Hematopoietic multipotent progenitor cell treated with erythropoietin and hydrocortisone succinate and interleukin-3 and kit ligand, for 8 days (in vitro differentiated cells): ENCODE measurements around the gene APOBEC2.
A peak's percentile ranks its signal among the peaks of the same experiment; 100 is the strongest.

Source experiments
- DNase-seq: peaks from one replicate; pipeline ENCODE4 v3.0.0-alpha.2; 2015

APOBEC2 gene

DNA sequence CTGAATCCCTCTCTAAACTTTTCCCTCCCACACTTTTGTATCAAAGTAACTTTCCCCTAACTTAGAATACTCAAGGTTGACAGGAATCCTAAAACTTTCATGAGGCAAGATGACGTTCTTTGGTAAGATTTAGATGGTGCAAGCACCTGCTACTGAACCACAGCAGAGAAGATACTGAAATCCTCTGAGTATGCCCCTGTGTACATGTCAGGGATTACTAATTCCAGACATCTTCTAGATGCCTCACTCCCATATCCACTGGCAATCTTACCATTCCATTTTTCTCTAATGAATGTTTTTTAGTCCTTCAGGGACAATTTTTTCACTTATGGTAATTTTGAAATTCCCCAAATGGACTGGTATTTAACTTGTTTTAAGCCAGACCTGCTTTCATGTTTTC, 9.1 kb downstream of the APOBEC2 start:
- no peak for DNase-seq

DNA sequence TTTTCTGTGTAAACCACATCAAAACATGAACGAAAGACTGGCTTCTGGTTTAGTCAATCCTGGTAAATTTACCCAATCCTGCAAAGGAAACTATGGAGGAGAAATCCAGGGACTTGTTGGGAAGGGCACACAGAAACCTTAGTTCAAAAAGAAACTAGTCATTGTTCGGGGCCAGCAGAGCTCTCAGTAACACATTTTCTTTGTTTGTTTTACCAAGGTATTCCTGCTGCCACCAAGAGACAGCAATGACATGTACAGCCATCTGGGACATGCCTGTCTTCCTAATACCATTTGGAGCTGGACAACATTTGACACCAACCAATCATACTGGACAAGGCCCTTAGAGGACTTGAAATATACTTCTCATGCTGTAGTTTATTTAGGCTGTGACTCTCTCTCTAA, 10.9 kb downstream of the APOBEC2 start:
- no peak for DNase-seq

DNA sequence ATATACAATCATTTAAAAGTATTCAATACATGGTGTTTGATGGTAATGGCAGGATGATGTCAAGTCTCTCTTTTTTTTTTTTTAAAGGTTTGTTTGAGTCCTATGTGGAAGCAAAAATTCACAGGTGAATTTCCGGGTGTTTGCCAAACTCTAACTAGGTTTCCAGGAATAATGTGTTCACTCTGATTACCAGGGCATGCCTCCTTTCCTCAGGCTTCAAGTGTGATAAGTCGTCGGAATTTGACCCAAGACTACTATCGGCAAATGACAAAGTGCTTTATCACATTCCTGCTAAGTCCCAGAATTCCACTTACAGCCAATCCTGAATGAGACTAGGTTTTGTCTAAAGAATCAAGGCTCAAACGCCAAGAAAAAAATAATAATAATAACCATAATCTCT, 11.8 kb downstream of the APOBEC2 start:
- no peak for DNase-seq

DNA sequence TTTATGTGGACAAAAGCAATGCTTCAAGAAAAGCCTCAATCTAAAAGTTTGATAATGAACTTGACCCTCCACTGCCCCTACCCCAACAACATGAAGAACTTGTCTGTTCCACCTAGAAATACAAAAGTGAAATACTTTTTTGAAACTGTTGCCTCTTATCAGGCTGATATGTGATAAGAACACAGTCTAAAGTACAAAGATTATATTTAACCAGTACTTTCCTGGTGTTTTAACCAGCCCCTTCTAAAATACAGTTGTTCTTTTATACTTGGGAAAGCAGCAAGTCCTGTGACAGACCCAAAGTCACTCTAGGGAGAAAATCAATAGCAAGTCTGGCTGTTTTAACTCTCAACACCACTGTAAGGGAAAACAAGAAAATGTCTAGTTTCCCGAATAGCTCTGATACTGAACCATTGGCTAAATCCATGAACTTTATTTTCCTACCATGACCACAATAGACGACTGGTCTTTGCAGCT, 12.6 kb downstream of the APOBEC2 start:
- DNase-seq: no peak

DNA sequence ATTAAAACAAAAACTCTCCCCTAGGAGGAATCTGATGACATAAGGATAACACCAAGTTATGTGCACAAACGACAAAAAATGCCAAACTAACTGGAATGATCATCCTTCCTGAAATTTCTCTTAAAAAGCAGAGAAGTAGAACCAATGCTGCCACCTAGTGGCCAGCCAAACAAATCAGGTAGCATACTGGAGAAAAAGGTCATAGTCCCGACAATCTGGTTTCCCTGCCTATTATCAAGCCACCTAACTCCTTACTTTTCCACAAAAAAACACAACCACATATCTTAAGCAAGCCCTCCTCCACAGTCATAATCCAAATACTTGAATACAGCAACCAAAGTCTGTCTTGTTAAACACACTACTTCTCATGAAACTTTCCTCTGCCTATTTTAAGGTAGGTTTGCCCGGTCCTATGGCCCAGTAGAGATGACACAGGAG, 13.9 kb downstream of the APOBEC2 start:
- DNase-seq: peak; percentile 88

DNA sequence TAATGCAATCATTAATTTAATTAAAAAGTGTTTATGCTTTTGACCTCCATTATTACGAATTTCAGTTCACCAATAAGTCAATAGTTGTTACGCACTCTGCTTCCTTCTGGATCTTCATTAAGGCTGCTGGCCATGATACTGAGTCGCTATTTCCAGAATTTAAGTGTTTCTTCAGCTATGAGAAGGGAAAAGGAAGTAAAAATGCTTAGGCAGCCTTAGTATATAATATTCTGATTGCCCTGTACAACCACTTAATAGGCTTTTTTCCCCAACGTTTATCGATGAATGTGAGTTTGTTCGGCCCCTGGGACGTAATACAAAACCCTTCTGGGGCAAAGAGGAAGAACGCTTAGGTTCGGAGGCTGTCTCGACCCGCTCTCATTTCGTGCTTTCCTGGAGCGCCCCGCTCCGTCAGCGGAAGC, 18.5 kb downstream of the APOBEC2 start:
- no peak for DNase-seq

DNA sequence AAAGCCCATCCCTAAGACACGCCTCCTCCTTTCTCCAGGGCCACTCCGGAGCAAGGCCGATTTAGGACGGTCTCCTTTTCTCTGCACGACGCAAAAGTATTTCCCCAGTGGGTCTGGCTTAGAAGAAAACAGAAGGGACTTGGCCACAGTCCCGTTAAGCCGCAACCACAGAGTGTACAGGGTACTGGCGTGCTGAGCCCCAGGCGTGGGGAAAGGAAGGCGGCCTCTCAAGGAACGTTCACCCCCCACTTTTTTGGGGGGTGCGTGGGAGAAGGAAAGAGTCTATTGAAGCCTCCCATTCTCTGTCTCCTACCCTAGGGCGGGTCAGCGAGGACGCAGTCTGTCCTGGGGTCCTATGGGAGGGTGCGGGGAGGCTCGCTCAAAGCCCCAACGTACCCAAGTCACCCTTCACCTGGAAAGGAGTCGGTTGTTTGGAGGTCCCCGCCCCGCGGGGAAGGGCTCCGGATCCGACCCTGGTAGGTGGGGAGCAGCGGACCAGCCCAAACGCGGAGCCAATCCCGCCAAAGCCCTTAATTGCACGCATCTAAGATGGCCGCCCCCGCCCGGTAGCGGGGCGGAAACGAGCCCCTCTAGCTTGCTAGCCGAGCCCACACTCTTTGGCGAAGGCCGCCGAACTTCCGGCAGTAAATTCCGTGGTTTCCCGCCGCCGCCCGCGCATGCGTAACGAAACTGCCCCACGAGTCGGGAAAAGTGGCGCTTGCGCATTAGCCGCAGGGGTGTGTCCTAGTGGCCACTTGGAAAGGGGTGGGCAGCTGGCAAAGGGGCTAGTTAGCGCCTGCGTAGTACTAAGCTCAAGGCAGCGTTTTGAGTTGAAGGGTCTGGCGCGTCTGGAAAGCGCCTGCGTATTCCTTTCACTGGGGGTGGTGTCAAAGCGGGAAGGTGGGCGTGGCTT, 19.2 kb downstream of the APOBEC2 start, which contains the start of gene OARD1:
Gene OARD1, minus strand, starts transcription at position 434 of the 913 bp plus-strand sequence. CDS start 722 bp downstream, outside the sequence.
- DNase-seq: peak; percentile 99

DNA sequence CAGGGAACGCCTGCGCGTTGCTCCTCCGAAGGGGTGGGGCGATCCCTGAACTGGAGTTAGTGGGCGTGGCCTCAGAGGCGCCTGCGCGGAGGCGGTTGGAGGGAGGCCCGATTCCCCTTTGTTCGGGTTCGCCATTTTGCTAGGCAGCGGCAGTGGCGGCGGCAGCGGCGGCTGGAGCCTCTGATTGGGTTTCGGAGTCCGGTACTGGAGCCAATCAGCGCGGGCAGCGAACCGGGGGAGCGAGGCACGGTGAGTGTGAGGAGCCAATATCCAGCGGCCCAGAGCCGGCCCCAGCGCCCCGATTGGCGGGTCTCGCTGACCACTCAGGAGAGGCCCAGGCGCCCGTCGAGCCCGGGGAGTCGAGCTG, 19.8 kb downstream of the APOBEC2 start, which contains the start of gene NFYA:
Gene NFYA, plus strand, starts transcription at position 139 of the 367 bp plus-strand sequence. CDS start 6,116 bp downstream, outside the sequence.
- DNase-seq: no peak

DNA sequence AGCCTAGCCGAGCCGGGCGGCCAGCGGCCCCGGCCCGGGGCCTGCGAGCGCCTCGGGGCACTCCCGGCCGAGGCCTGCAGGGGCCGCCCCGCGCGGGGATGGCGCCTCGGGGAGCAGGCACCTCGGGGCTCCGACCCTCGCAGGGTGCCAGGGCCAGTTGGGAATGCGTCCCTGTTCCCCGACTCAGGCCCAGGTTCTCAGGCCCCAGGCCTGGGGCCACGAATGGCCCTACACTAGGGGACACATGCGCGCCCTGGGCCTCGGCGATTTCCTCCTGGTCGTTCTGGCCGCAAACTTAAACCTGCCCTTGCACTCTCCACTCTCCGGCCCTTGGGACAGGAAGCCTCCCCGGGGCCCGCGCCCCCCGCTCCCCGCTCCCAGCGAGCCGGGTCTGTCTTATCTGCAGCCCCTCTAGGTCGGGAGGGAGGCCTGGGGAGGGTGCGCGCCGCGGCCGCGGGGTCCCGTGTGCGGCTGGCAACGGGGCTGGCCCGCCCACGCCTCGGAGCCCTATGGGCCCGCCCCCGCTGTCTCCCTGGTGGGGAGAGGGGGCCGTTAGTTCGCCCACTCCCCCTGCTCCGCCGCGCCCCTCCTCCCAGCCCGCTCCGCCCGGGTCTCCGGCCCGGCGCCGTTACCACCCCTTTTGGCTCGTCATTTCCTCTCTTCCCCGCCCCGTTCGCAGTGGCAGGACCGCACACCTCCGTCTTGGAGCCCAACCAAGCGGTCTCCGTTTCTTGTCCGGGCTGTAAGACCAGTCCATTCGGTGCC, 20.4 kb downstream of the APOBEC2 start:
- peak; percentile 87 for DNase-seq

DNA sequence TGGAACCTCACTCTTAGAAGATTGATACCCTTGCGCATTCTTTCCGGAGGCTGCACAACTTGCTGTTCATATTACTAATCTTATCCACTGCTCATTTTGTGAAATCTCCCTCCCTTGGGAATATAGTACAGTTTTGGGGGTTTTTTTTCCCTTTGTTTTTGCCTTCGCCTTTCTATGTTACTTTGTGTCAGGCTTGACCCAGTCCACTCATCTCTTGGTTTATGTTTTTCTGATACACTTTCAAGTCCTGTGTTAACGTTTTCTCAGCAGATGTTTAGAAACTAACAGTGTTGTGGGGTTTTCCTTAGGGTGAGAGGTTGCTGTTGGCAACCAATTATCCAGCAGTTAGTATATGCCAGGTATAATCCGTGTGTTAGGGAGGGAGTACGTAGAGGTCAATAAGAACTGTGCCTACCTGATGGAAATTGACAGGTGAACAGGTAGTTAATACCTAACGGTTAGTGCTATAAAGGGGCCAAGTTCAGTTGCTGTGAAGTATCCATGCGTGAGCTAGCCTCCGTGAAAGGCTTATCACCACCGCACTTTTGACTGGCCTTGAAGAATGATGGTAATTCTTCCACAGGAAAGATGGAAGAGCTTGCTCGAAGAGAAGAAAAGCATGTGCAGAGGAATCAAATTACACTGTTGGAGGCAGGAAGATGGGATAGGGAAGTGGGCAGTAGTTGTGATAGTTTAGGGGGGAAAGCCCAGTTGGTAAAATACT, 21.1 kb downstream of the APOBEC2 start:
- peak; percentile 34 for DNase-seq

DNA sequence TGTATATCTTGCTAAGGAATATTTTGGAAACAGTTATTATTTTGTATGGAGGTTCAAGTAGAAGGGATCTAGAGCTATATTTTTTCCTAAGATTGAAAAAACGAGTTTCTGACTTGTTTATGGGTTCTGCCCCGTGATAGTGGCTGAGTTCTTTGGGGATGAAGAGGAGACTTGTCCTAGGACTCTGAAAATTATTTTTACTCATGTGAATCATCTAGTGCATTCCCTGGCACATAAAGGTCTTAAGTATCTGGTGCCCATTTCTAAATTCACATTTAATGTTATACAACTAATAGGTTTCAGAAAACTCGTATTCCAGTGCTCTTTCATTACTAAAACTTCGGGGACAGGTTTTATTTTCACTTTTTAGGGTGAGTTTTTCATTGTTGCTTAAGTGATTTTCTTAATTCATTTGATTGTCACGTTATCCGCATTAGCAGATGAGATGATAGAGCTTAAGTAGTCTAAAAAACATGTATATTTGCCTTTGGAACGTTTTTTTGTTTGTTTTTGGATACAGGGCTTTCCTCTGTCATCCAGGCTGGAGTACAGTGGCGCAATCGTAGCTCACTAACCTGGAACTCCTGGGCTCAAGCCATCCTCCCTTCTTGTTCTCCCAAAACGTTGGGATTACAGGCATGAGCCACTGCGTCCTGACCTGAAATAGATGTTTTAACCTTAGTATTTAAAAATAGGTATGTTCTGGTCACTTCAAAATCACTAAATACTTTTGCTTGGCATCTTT, 21.9 kb downstream of the APOBEC2 start:
- DNase-seq: no peak

DNA sequence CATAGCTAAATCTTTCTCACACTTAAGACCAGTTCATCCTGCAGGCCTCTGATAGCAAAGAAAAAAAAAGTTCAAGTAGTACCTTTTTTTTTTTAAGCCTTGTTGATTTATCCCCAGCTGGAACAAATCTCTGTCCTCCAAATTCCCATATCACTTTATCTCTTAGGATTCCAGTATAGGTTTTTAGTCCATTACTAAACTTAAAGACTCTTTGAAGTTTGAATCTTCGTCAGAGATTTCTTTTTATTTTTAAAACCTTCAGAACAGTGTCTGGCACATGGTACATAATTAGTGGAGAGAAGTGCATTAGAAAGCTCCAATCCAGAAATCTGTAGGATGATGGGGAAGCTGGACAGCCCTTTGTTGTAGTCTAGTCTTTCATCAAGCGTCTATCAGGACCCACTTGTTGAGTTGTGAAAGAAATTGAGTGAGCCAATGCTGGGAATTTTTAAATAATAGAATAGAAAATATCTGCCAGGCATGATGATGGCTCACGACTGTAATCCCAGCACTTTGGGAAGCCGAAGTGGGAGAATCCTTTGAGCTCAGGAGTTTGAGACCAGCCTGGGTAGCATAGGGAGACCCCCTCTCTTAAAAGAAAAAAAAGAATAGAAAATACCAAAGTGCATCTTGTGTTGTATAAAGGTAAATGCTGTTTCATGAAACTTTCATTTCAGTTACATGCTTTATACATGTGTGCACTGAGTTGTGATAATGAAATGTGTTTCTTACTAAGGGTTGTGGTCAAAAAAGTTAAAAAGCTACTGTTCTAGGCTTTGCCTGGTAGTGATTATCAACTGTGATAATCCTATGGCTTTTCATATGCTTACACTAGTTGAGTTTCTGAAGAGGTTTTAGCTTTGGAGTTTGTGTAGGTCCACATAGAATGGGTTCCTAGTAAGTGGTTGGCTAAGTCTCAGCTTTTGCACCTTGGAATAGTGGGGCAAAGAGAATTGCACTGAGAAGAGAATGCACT, 22.9 kb downstream of the APOBEC2 start:
- DNase-seq: no peak

DNA sequence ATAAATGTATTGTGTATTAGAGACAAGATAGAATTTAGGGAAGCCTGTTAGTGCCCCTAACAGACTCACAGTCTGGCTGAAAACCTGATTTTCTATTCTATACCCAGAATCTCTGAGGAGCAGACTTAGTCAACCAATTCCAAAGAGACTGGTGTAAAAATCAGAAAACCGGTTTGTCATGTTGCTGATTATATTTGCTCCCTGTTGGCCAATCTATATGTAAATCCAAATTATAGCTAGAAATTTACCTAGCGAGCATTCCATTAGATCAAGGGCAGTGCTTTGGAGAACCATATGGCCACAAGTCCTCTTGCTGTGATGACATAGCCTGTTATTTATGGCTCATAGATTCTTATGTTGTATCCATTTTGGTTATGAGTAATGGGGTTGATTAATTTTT, 24.5 kb downstream of the APOBEC2 start:
- no peak for DNase-seq

DNA sequence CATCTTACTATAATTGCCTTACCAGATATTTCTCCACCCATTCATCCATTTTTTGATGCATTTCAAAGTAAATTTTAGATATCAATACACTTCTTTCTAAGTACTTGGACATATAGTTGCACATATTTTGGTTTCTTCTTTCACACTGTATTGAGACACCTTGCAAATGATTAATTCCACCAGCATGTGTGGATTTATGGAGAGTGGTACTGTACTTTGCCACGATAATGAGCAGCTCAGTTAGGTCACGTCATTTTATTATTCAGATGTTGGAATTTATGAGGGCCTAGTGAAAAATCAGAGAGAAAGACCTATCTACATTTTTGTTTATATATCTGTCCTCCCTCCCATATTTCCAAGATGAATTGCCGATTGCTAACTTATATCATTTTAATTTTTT, 25.1 kb downstream of the APOBEC2 start:
- no peak for DNase-seq

DNA sequence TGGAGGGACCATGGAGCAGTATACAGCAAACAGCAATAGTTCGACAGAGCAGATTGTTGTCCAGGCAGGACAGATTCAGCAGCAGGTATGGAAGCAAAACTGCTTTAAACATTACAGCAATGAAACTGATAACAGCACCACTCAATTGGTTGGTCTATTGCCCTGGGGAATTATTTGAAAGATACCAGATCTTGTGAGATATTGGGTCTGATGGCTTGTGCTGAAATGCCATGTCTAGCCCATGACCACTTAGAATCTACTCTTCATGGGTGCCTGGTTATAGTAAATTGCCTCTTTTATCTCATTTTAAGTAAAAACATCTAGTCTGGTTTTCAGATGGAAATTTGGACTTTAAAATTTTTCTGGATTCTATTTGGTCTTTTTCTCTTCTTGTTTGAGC, 26.1 kb downstream of the APOBEC2 start:
- DNase-seq: no peak

DNA sequence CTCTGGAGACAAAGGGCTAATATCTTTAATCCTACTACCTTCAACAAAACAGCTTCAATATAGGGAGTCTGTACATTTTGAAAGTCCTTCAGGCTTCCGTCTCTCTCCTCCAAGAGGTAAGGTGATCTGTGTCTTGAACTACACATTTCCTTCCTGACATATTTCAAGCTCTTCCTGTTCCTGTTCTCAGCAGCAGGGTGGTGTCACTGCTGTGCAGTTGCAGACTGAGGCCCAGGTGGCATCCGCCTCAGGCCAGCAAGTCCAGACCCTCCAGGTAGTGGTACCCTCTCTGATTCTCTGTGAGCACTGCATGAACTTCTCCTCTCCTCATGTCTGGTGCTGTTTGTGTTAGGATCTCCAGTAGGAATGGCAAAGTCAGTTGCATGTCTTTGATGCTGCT, 27.6 kb downstream of the APOBEC2 start:
- DNase-seq: no peak

DNA sequence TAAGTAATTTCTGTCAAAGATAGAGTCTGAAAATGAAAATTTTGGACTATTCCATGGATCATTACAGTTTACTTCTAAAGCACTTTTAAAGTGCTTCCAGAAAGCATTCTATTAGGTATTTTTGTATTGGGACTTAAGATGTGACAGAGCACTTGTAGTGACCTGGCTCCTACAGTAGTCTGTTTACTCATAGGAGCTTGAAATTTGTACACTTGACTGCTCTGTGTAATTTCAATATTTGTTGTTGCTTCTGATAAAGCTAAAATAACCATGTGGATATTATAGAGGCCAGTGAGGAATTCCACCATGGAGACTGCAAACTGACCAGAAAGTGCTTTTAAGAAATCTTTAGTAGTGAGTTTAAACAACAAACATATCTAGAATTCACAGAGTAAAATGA, 30.1 kb downstream of the APOBEC2 start:
- DNase-seq: no peak

DNA sequence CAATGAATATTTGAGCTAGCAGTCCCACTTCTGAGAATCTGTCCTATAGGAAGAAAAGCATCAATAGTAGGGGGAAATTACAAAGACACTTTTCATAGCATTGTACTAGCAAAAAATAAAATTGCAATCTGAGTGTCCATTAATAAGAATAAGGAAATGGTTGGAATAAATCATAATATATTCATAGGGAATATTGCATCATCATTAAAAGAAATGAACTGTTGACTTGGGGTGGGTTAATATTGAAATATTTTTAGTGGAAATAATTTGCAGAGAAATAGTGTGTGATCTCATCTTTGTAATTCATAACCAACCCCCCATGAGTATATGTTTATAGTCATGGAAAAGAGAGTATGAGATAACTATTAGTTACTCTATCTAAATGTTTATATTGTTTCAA, 32.2 kb downstream of the APOBEC2 start:
- no peak for DNase-seq

DNA sequence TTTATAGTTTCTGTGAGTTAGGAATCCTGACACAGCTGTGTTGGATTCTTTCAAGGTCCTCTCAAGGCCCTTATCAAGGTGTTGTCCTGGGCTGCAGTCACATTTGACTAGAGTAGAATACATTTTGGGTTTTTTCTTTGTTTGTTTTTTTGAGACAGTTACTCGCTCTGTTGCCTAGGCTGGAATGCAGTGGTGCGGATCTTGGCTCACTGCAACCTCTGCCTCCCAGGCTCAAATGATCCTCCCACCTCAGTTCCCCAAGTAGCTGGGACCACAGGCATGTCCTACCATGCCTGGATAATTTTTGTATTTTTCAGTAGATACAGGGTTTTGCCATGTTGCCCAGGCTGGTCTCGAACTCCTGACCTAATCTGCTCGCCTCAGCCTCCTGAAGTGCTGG, 35.4 kb downstream of the APOBEC2 start:
- DNase-seq: no peak

DNA sequence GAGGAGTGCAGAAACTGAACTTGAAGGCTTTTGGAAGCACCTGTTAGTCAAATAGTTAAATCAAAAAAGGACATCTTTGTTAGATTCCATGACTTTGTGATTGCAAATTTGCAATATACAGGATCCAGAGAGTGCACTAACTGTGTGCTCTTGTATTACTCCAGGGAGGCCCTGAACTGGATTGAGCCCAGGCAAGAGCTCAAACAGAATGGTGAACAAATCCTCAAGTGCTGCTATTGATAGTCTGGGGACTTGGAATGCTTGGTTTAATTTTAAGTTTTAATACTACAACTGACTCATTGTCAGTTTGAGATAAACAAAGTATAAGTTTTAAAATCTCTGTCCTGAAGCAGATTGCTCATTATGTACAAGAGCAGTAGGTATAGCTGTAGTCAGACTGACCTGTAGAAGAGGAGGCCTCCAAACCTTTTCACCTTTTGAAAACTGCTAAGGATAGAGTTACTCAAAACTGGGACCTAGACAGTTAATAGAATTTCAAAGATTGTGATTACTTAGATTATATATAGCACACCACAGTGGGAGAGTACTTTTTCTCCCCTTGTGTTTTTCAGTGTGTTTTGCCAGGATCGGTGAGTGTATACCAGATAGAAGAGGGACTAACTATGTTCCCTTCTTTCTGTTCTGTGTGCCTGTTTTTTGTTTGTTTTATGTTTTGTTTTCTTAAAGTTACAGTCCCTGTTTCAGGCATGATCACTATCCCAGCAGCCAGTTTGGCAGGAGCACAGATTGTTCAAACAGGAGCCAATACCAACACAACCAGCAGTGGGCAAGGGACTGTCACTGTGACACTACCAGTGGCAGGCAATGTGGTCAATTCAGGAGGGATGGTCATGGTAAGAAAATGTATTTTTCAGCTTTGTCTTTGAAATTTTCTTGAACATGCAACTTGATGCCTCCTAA, 38.1 kb downstream of the APOBEC2 start:
- DNase-seq: no peak
